IMR-90 (cell line): ENCODE data around the gene SSC4D. TPM values are rescaled to one million over a fixed set of nuclear protein-coding genes. Genes with fewer than 3 reads are reported as not detected.
"Not testable (repeated sequence)": the region's sequence is repeated elsewhere in the genome, so short reads cannot be mapped to it uniquely, and the experiment has no call there.

Experiments
- ATAC-seq: fragments of 200-7000 bp; cut with Tn5 transposase; 2 replicates; pipeline ENCODE4 v1.9.1; 2020; ENCODE audit warnings: low read depth, mild to moderate bottlenecking, moderate library complexity
- BruUV-seq: library from RNA; stranded (reverse); fragments of 400-500 nt; replicated peaks from 2 replicates; lab custom pipeline; 2021; lab: Mats Ljungman, UMichigan
- CTCF ChIA-PET: fragments of 300-600 bp; formaldehyde crosslinking; extraction: SDS; loops from one replicate; lab custom pipeline; 2021; ENCODE audit warnings: antibody characterized with exemption; lab: Yijun Ruan, JAX
- POLR2A ChIA-PET: fragments of 300-600 bp; sonication (Branson Sonifier 250); formaldehyde crosslinking; loops from one replicate; lab custom pipeline; 2022; ENCODE audit warnings: antibody characterized with exemption; ENCODE audit not compliant: unreplicated experiment; lab: Charles Lee
- DNase-seq: peaks from one replicate; pipeline ENCODE4 v3.0.0; 2013
- H2AFZ ChIP-seq: replicated peaks from 2 replicates; pipeline ENCODE3; 2013; ENCODE audit warnings: low read length, mild to moderate bottlenecking; ENCODE audit not compliant: poor library complexity
- H2AK5ac ChIP-seq: 2 replicates; pipeline ENCODE4 v1.6.1; 2013; ENCODE audit warnings: low read depth, low read length, inconsistent platforms
- H2AK9ac ChIP-seq: replicated peaks from 2 replicates; pipeline ENCODE3; 2013; ENCODE audit warnings: mild to moderate bottlenecking, low read depth, low read length, moderate library complexity; ENCODE audit not compliant: poor library complexity
- H2BK120ac ChIP-seq: 2 replicates; pipeline ENCODE4 v1.6.1; 2013; ENCODE audit warnings: low read depth, low read length, inconsistent platforms
- H2BK15ac ChIP-seq: 3 replicates; pipeline ENCODE4 v1.6.1; 2013; ENCODE audit warnings: low read depth, low read length, inconsistent platforms
- H2BK20ac ChIP-seq: 2 replicates; pipeline ENCODE4 v1.6.1; 2013; ENCODE audit warnings: low read depth, mild to moderate bottlenecking, inconsistent platforms, low read length, moderate library complexity
- H2BK5ac ChIP-seq: 2 replicates; pipeline ENCODE4 v1.6.1; 2013; ENCODE audit warnings: mild to moderate bottlenecking, low read depth, low read length, inconsistent platforms; ENCODE audit not compliant: poor library complexity, severe bottlenecking
- H3K14ac ChIP-seq: replicated peaks from 2 replicates; pipeline ENCODE4 v1.6.1; 2013; ENCODE audit warnings: low read depth, low read length, inconsistent platforms
- H3K18ac ChIP-seq: 2 replicates; pipeline ENCODE4 v1.6.1; 2013; ENCODE audit warnings: low read depth, low read length, control low read depth
- H3K23ac ChIP-seq: 2 replicates; pipeline ENCODE4 v1.6.1; 2013; ENCODE audit warnings: low read depth, low read length, inconsistent platforms
- H3K27ac ChIP-seq: 2 replicates; pipeline ENCODE4 v1.5.1; 2013; ENCODE audit warnings: mild to moderate bottlenecking, control low read depth, low read length; ENCODE audit not compliant: insufficient read depth
- H3K27me3 ChIP-seq: 2 replicates; pipeline ENCODE4 v1.6.1; 2013; ENCODE audit warnings: low read length; ENCODE audit not compliant: control insufficient read depth, insufficient read depth
- H3K36me3 ChIP-seq: 2 replicates; pipeline ENCODE4 v1.6.1; 2013; ENCODE audit warnings: low read length, mixed read lengths; ENCODE audit not compliant: control insufficient read depth, insufficient read depth
- H3K4ac ChIP-seq: 2 replicates; pipeline ENCODE4 v1.6.1; 2013; ENCODE audit warnings: low read depth, low read length, inconsistent platforms
- H3K4me1 ChIP-seq: 2 replicates; pipeline ENCODE4 v1.6.1; 2013; ENCODE audit warnings: low read length, mixed read lengths; ENCODE audit not compliant: control insufficient read depth, insufficient read depth
- H3K4me2 ChIP-seq: 2 replicates; pipeline ENCODE4 v1.6.1; 2013; ENCODE audit warnings: low read depth, mild to moderate bottlenecking, control low read depth, low read length, moderate library complexity
- H3K4me3 ChIP-seq: 2 replicates; pipeline ENCODE4 v1.5.1; 2013; ENCODE audit warnings: low read depth, mild to moderate bottlenecking, control low read depth, low read length, moderate library complexity; ENCODE audit not compliant: insufficient read depth
- H3K56ac ChIP-seq: 2 replicates; pipeline ENCODE4 v1.6.1; 2013; ENCODE audit warnings: low read length, inconsistent platforms; ENCODE audit not compliant: insufficient read depth; ENCODE audit errors: extremely low read depth
- H3K79me1 ChIP-seq, 2 experiments: 2 replicates each; pipeline ENCODE4 v1.6.1; 2013; ENCODE audit warnings: low read length in 2 of 2, inconsistent platforms in 1 of 2, low read depth in 1 of 2
- H3K9ac ChIP-seq: 2 replicates; pipeline ENCODE4 v1.6.1; 2013; ENCODE audit warnings: low read depth, low read length, control low read depth
- H3K9me1 ChIP-seq: 2 replicates; pipeline ENCODE4 v1.6.1; 2013; ENCODE audit warnings: low read length, inconsistent platforms; ENCODE audit not compliant: insufficient read depth
- H3K9me3 ChIP-seq: 2 replicates; pipeline ENCODE4 v1.6.1; 2013; ENCODE audit warnings: low read length; ENCODE audit not compliant: control insufficient read depth, insufficient read depth
- H4K20me1 ChIP-seq: 2 replicates; pipeline ENCODE4 v1.6.1; 2013; ENCODE audit warnings: low read length, inconsistent platforms; ENCODE audit not compliant: insufficient read depth
- H4K5ac ChIP-seq: 2 replicates; pipeline ENCODE4 v1.6.1; 2013; ENCODE audit warnings: mild to moderate bottlenecking, low read depth, low read length, control low read depth
- H4K8ac ChIP-seq, 2 experiments: 2 replicates each; pipeline ENCODE4 v1.6.1; 2013; ENCODE audit warnings: low read depth in 2 of 2, low read length in 2 of 2, control low read depth in 1 of 2, inconsistent platforms in 1 of 2
- H4K91ac ChIP-seq: 2 replicates; pipeline ENCODE4 v1.6.1; 2013; ENCODE audit warnings: low read depth, low read length, inconsistent platforms; ENCODE audit not compliant: insufficient read depth
- MAFK ChIP-seq: IDR thresholded peaks from 2 replicates; pipeline ENCODE4 v1.6.1; 2012; ENCODE audit warnings: low read depth, low read length, improper control_type of control experiment
- POLR2A ChIP-seq: IDR thresholded peaks from 2 replicates; pipeline ENCODE4 v1.6.1; 2012; ENCODE audit warnings: mild to moderate bottlenecking, low read depth, low read length
- WGBS, 2 experiments: methylation state at CpG; one replicate each; pipeline versions ENCODE4 v1.1.5 to v1.1.7; 2013; ENCODE audit warnings: missing lambda C conversion rate in 2 of 2; ENCODE audit not compliant: insufficient read length in 1 of 2; ENCODE audit errors: extremely low coverage in 2 of 2; 5-methylcytosine and 5-hydroxymethylcytosine counted together
- dilution Hi-C: fragments of 300-500 bp; cut with HindIII; formaldehyde crosslinking; loops from one replicate; pipeline ENCODE4 v1.14.3; 2018; ENCODE audit warnings: low sequenced_read_pairs; ENCODE audit not compliant: unreplicated experiment
- in situ Hi-C: fragments of 300-500 bp; cut with MboI; formaldehyde crosslinking; loops from 3 replicates; pipeline ENCODE4 v1.14.3; 2019; ENCODE audit warnings: low sequenced_read_pairs, inconsistent platforms, mixed read lengths
- intact Hi-C: fragments of 100-400 bp; cut with micrococcal nuclease; formaldehyde crosslinking; loops from 2 replicates; pipeline ENCODE4 v1.10.0; 2022
- polyA plus RNA-seq, 3 experiments: library from polyadenylated mRNA; depleted of rRNA; stranded (reverse); fragments of >200 nt; gene quantifications; 2 replicates each; pipeline ENCODE4 v1.2.3, GENCODE V29; 2012; ENCODE audit warnings: low replicate concordance in 1 of 3
- total RNA-seq: library from RNA; depleted of rRNA; stranded (reverse); fragments of >200 nt; gene quantifications from 2 replicates; pipeline ENCODE4 v1.2.3, GENCODE V29; 2012

The SSC4D gene
- total and polyA plus RNA-seq, 2 of the 4 experiments (the other 2 are of a cell fraction): 0.36 to 0.70 TPM

DNA sequence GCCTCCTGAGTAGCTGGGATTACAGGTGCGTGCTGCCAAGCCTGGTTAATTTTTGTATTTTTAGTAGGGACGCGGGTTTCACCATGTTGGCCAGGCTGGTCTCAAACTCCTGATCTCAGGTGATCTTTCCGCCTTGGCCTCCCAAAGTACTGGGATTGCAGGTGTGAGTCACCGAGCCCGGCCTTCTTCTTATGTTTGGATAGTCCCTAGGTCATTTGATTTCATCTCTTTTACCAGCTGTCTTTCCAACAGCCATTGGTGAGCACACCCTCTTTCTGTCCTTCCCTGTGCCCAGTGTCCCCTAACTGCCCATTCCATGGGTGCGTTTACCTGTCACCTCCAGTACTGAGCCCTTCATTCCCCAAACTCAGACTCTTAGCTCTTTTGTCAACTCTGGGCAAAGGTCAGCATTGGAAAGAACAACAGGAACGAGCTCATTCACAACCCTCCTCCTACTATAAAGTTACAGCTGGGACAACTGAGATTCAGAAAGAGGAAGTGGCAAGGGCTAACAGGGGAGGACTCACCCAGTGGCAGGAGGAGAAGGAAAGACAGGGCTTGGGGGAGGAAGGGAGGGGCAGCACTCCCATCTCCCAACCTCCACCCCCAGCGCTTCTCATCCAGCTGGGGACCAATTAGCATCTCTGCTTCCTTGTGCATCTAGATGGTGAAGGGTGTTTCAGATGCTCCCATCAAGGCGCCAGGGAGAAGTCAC is 5.6 kb downstream of the SSC4D start (continued):
- no peak for TF ChIP-seq POLR2A

GRCh38 chr7:76403097-76403496 is 6.4 kb downstream of the SSC4D start:
- POLR2A ChIA-PET, H2BK20ac ChIP-seq, in situ Hi-C loops, H3K56ac ChIP-seq, H4K91ac ChIP-seq, H3K4ac ChIP-seq, H4K20me1 ChIP-seq, H3K79me1 ChIP-seq, H3K18ac ChIP-seq, H3K4me1 ChIP-seq, H3K27ac ChIP-seq, H3K9ac ChIP-seq, BruUV-seq, H4K8ac ChIP-seq, DNase-seq, H3K9me3 ChIP-seq, H3K27me3 ChIP-seq, H4K5ac ChIP-seq, H3K36me3 ChIP-seq, CTCF ChIA-PET, H2BK120ac ChIP-seq, H3K14ac ChIP-seq, dilution Hi-C loops, H2BK5ac ChIP-seq, H2AFZ ChIP-seq, H2AK9ac ChIP-seq, H2AK5ac ChIP-seq, H3K23ac ChIP-seq, intact Hi-C loops, H3K9me1 ChIP-seq, H3K4me2 ChIP-seq, ATAC-seq, H2BK15ac ChIP-seq, H3K4me3 ChIP-seq: not testable (repeated sequence)
- no CpG with 5 or more reads among the region's 8 CpGs for WGBS, 2 experiments
- TF ChIP-seq MAFK: peak; percentile 24; the same call in 1 of the 2 replicates
